Measurements from ENCODE around the gene ST6GALNAC2. TPM values are rescaled to one million over a fixed set of nuclear protein-coding genes. Genes with fewer than 3 reads are reported as not detected.
"Not testable (repeated sequence)": the region's sequence is repeated elsewhere in the genome, so short reads cannot be mapped to it uniquely, and the experiment has no call there.

Gene ST6GALNAC2
- total RNA-seq, 1 donor, result 2.3 TPM

DNA sequence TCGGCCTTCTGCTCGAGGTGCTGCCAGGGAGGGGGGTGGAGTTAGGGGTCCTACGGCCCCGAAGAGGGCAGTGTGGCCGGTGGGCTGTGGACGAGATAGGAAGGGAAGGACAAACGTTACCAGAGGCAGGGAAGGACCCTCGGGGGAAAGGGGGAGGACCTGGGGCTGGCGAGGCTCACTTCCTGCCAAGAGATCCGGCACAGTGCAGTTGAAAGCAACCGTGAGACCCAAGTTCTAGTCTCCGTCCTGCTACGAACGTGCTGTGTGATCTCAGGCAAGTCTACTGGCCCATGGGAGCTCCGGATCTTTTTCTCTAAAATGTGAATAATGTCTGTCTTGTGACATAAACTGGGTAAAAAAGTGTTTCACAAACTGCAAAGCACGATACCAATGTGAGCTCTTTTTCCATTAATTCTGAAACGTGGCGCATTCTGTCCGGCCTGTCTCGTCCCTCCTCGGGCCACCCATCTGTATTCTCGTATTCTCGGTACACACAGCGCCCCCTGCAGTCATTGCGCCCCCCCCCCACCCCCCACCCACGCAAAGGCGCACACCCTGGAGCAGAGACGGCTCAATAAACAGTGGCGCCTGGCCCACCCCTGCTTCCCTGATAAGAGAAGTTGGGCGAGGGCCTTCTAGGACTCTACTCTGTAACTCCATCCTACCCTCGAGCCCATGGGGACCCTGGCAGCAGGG lies 57.0 kb downstream of the ST6GALNAC2 start:
- Histone ChIP-seq H3K4me3 (ENCODE audit: low read length) (no peak overlapping the region), H3K27me3 (ENCODE audit: insufficient read depth, low read length) (no peaks in the 10 kb centered on the region), H3K9me3 (ENCODE audit: low read depth, low read length) (no peaks in the 10 kb centered on the region), H3K4me1 (ENCODE audit: insufficient read depth, low read length) (peaks cover 36% of the 10 kb centered on the region)

GRCh38 chr17:76528156-76528527 lies 57.5 kb downstream of the ST6GALNAC2 start:
- Histone ChIP-seq H3K4me1 (ENCODE audit: insufficient read depth, low read length) (peaks cover 40% of the 10 kb centered on the region), H3K4me3 (ENCODE audit: low read length) (no peak overlapping the region), H3K9me3 (ENCODE audit: low read depth, low read length) (no peaks in the 10 kb centered on the region), H3K27me3 (ENCODE audit: insufficient read depth, low read length) (no peaks in the 10 kb centered on the region)

DNA sequence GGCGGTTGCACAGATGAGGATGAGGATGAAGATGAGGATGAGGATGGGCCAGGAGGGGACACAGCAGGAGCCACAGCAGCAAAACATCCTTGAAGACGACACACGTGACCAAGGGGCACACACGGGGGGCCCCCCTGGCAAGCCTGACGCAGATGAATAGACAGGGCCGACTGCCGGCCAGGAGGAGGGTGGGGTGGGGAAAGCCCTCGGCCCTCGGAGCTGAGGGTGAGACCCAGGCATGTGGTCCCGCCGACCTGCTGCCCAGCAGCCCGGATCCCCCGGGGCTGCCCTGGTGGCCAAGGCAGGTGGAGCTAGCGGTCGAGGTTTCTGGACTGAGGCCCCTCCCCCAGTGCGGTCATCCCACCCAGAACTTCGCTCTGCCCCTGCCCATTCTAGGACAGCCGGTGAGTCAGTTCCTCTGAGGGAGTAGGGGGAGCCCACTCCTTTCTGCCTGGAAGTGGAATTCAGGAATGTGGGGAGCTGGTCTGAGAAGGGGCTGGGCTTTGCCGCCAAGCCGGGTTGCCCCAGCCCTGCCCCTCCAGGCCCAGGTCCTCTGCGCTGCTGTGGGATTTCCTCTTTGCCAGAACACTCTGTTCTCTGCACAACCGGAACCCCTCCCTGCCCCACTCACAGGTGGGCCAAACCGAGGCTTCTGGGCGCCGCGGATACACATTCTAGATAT lies 58.1 kb downstream of the ST6GALNAC2 start:
- Histone ChIP-seq H3K4me3 (ENCODE audit: low read length) (no peak overlapping the region), H3K4me1 (ENCODE audit: insufficient read depth, low read length) (peaks cover 45% of the 10 kb centered on the region), H3K9me3 (ENCODE audit: low read depth, low read length) (no peaks in the 10 kb centered on the region), H3K27me3 (ENCODE audit: insufficient read depth, low read length) (no peaks in the 10 kb centered on the region)

DNA sequence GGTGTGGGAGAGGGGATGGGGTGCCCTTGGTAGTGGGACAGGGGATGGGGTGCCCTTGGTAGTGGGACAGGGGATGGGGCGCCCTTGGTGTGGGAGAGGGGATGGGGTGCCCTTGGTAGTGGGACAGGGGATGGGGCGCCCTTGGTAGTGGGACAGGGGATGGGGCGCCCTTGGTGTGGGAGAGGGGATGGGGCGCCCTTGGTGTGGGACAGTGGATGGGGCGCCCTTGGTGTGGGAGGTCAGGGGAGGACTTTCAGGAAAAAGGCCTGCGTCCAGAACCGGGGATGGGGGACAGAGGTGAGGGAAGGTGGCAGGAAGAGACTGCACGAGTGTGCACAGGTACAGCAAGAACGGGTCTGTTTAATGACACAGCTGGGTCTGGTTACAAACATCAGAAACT lies 58.6 kb downstream of the ST6GALNAC2 start:
- H3K4me3 ChIP-seq (ENCODE audit: low read length); H3K9me3 ChIP-seq (ENCODE audit: low read depth, low read length); H3K27me3 ChIP-seq (ENCODE audit: insufficient read depth, low read length): not testable (repeated sequence)
- H3K4me1 ChIP-seq (ENCODE audit: insufficient read depth, low read length), result peaks cover 45% of the 10 kb centered on the region

DNA sequence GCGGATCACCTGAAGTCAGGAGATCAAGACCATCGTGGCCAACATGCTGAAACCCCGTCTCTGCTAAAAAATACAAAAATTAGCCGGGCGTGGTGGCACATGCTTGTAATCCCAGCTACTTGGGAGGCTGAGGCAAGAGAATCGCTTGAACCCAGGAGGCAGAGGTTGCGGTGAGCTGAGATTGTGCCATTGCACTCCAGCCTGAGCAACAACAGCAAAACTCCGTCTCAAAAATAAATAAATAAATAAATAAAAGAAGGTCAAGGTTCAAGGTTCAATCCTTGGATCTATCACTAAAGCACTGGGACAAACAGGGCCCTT lies 60.2 kb downstream of the ST6GALNAC2 start:
- H3K9me3 ChIP-seq (ENCODE audit: low read depth, low read length); H3K4me3 ChIP-seq (ENCODE audit: low read length); H3K27me3 ChIP-seq (ENCODE audit: insufficient read depth, low read length): not testable (repeated sequence)
- H3K4me1 ChIP-seq (ENCODE audit: insufficient read depth, low read length), result peaks cover 39% of the 10 kb centered on the region

GRCh38 chr17:76524598-76525512 lies 60.8 kb downstream of the ST6GALNAC2 start:
- Histone ChIP-seq H3K27me3 (ENCODE audit: insufficient read depth, low read length) (no peaks in the 10 kb centered on the region), H3K9me3 (ENCODE audit: low read depth, low read length) (no peaks in the 10 kb centered on the region), H3K4me1 (ENCODE audit: insufficient read depth, low read length) (peaks cover 33% of the 10 kb centered on the region), H3K4me3 (ENCODE audit: low read length) (no peak overlapping the region)

GRCh38 chr17:76523084-76524037 lies 62.3 kb downstream of the ST6GALNAC2 start:
- no peak overlapping the region for H3K4me3 ChIP-seq (ENCODE audit: low read length)
- H3K27me3 ChIP-seq (ENCODE audit: insufficient read depth, low read length), result no peaks in the 10 kb centered on the region
- H3K9me3 ChIP-seq (ENCODE audit: low read depth, low read length), result no peaks in the 10 kb centered on the region
- peaks cover 19% of the 10 kb centered on the region for H3K4me1 ChIP-seq (ENCODE audit: insufficient read depth, low read length)

GRCh38 chr17:76521683-76522082 lies 64.0 kb downstream of the ST6GALNAC2 start:
- peaks cover 15% of the 10 kb centered on the region for H3K4me1 ChIP-seq (ENCODE audit: insufficient read depth, low read length)
- H3K9me3 ChIP-seq (ENCODE audit: low read depth, low read length); H3K27me3 ChIP-seq (ENCODE audit: insufficient read depth, low read length); H3K4me3 ChIP-seq (ENCODE audit: low read length): not testable (repeated sequence)

DNA sequence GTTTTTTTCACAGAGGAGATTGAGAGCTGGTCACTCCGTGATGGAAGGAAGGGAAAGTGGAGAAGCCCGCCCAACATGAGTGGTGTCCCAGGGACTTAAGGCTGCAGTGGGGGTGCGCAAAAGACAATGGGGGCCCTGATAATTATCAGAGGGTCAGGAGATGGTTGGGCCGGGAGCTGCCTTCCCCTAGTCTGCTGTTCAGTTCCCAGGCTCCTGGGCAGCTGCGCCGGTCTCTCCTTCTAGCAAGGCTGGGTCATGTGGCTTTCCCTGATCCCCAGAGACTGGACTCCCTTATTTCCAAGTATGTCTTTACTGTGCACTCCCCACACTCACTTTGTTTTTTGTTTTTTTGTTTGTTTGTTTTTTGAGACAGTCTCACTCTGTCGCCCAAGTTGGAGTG lies 64.4 kb downstream of the ST6GALNAC2 start:
- no peaks in the 10 kb centered on the region for H3K9me3 ChIP-seq (ENCODE audit: low read depth, low read length)
- H3K4me1 ChIP-seq (ENCODE audit: insufficient read depth, low read length), result peaks cover 19% of the 10 kb centered on the region
- no peaks in the 10 kb centered on the region for H3K27me3 ChIP-seq (ENCODE audit: insufficient read depth, low read length)
- H3K4me3 ChIP-seq (ENCODE audit: low read length), result no peak overlapping the region

- peaks cover 38% of the 10 kb centered on the region for H3K4me1 ChIP-seq (ENCODE audit: insufficient read depth, low read length)
- H3K4me3 ChIP-seq (ENCODE audit: low read length), result no peak overlapping the region
- no peaks in the 10 kb centered on the region for H3K9me3 ChIP-seq (ENCODE audit: low read depth, low read length)
- H3K27me3 ChIP-seq (ENCODE audit: insufficient read depth, low read length), result no peaks in the 10 kb centered on the region
Measured at GRCh38 chr17:76519048-76519966, 66.4 kb downstream of the ST6GALNAC2 start.

DNA sequence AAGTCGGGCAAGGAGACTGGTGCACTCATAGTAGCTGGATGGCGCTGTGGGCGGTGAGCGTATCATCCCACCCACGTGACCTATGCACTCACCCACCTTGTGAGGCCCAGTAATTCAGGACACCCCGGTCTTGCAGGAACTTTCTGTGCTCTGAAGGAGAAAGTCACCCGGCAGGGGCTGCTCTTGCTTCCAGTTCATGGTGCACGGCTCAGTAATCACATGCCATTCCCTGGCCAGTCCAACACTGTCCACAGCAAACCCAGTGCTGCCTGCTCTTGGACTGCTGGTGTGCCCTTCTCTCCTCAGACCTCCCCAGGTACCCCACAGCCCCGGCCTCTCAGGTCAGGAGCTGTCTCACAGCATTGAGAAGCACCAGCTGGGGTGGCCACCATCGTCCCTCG lies 68.0 kb downstream of the ST6GALNAC2 start:
- peaks cover 34% of the 10 kb centered on the region for H3K4me1 ChIP-seq (ENCODE audit: insufficient read depth, low read length)
- no peak overlapping the region for H3K4me3 ChIP-seq (ENCODE audit: low read length)
- no peaks in the 10 kb centered on the region for H3K9me3 ChIP-seq (ENCODE audit: low read depth, low read length)
- no peaks in the 10 kb centered on the region for H3K27me3 ChIP-seq (ENCODE audit: insufficient read depth, low read length)
